H1 (cell line): Measurements from ENCODE around the gene ADAM22. TPM values are rescaled to one million over a fixed set of nuclear protein-coding genes. Genes with fewer than 3 reads are reported as not detected.

Experiments
- CTCF ChIA-PET: fragments of 300-600 bp; sonication (Branson Sonifier 250); formaldehyde crosslinking; loops from one replicate; lab custom pipeline; 2021; ENCODE audit not compliant: partially characterized antibody; lab: Charles Lee
- POLR2A ChIA-PET: fragments of 300-600 bp; sonication (Branson Sonifier 250); formaldehyde crosslinking; loops from one replicate; lab custom pipeline; 2021; ENCODE audit warnings: inconsistent platforms; ENCODE audit not compliant: partially characterized antibody; lab: Charles Lee
- DNase-seq, 2 experiments: peaks; one replicate each; pipeline versions ENCODE4 v3.0.0 to v3.0.0-alpha.2; 2010 to 2022; ENCODE audit warnings: low spot score in 2 of 2, low read depth in 1 of 2, mixed read lengths in 1 of 2
- FAIRE-seq: peaks from 2 replicates; lab custom pipeline; 2011; peaks lifted over from hg19 to GRCh38; lab: Jason Lieb, UNC
- H2AFZ ChIP-seq: 2 replicates; pipeline ENCODE4 v1.8.1; 2012; ENCODE audit warnings: low read length, inconsistent platforms
- H2AK5ac ChIP-seq: 2 replicates; pipeline ENCODE4 v1.6.1; 2013; ENCODE audit warnings: low read depth, low read length
- H2BK120ac ChIP-seq: replicated peaks from 2 replicates; pipeline ENCODE3; 2013; ENCODE audit warnings: low read depth, low read length, inconsistent platforms
- H2BK12ac ChIP-seq: 2 replicates; pipeline ENCODE4 v1.6.1; 2013; ENCODE audit warnings: low read depth, low read length
- H2BK15ac ChIP-seq: 2 replicates; pipeline ENCODE4 v1.6.1; 2013; ENCODE audit warnings: low read length
- H2BK20ac ChIP-seq: 2 replicates; pipeline ENCODE4 v1.6.1; 2013; ENCODE audit warnings: low read length
- H2BK5ac ChIP-seq: 2 replicates; pipeline ENCODE4 v1.6.1; 2013; ENCODE audit warnings: low read depth, low read length
- H3K14ac ChIP-seq: 2 replicates; pipeline ENCODE4 v1.6.1; 2013; ENCODE audit warnings: inconsistent platforms; ENCODE audit not compliant: insufficient read length
- H3K18ac ChIP-seq: 2 replicates; pipeline ENCODE4 v1.6.1; 2013; ENCODE audit warnings: low read length; ENCODE audit errors: extremely low read depth
- H3K23ac ChIP-seq: 2 replicates; pipeline ENCODE4 v1.6.1; 2013; ENCODE audit warnings: inconsistent platforms; ENCODE audit not compliant: insufficient read length
- H3K23me2 ChIP-seq: 2 replicates; pipeline ENCODE4 v1.6.1; 2013; ENCODE audit warnings: low read depth, low read length
- H3K27ac ChIP-seq: 2 replicates; pipeline ENCODE4 v1.6.1; 2011; ENCODE audit warnings: low read depth, low read length, inconsistent platforms
- H3K27me3 ChIP-seq, 4 experiments: replicated peaks in 1 of 4; 1 replicate in 1 of 4; 2 replicates in 3 of 4; pipeline versions ENCODE4 v1.6.1 to v1.8.1; 2011 to 2013; ENCODE audit warnings: low read length in 3 of 4, mild to moderate bottlenecking in 3 of 4, inconsistent platforms in 2 of 4, mixed read lengths in 2 of 4, moderate library complexity in 1 of 4; ENCODE audit not compliant: control insufficient read depth in 3 of 4, insufficient read depth in 3 of 4; ENCODE audit errors: extremely low read depth in 1 of 4
- H3K36me3 ChIP-seq, 4 experiments: 2 replicates each; pipeline versions ENCODE4 v1.6.1 to v1.8.1; 2011 to 2013; ENCODE audit warnings: mild to moderate bottlenecking in 4 of 4, low read length in 3 of 4, moderate library complexity in 2 of 4, control low read depth in 1 of 4, inconsistent platforms in 1 of 4; ENCODE audit not compliant: insufficient read depth in 4 of 4, control insufficient read depth in 2 of 4
- H3K4ac ChIP-seq: replicated peaks from 2 replicates; pipeline ENCODE3; 2013; ENCODE audit warnings: low read length, low read depth, mixed read lengths, inconsistent platforms; ENCODE audit not compliant: insufficient read length
- H3K4me1 ChIP-seq, 4 experiments: replicated peaks in 1 of 4; 1 replicate in 1 of 4; 2 replicates in 3 of 4; pipeline versions ENCODE4 v1.6.1 to v1.8.1; 2011 to 2013; ENCODE audit warnings: low read length in 3 of 4, inconsistent platforms in 2 of 4, mixed read lengths in 1 of 4; ENCODE audit not compliant: insufficient read depth in 4 of 4, control insufficient read depth in 3 of 4
- H3K4me2 ChIP-seq, 2 experiments: 2 replicates each; pipeline versions ENCODE4 v1.6.1 to v1.8.1; 2011 to 2013; ENCODE audit warnings: low read depth in 2 of 2, low read length in 2 of 2, control low read depth in 1 of 2, inconsistent platforms in 1 of 2, mild to moderate bottlenecking in 1 of 2; ENCODE audit not compliant: insufficient read depth in 1 of 2
- H3K4me3 ChIP-seq, 4 experiments: fragments of 200-600, 300-600 bp in 1 of 4; sonication (generic), shearing (Covaris generic), sonication (Bioruptor Twin) in 1 of 4; 2 replicates each; pipeline versions ENCODE4 v1.5.1 to v1.8.1; 2011 to 2016; ENCODE audit warnings: low read length in 4 of 4, low read depth in 3 of 4, control low read depth in 2 of 4, inconsistent platforms in 2 of 4, mild to moderate bottlenecking in 2 of 4, mixed read lengths in 1 of 4, moderate library complexity in 1 of 4; ENCODE audit not compliant: insufficient read depth in 2 of 4; ENCODE audit errors: extremely low read depth in 1 of 4
- H3K56ac ChIP-seq: replicated peaks from 2 replicates; pipeline ENCODE3; 2013; ENCODE audit warnings: low read depth, mild to moderate bottlenecking, mixed read lengths, low read length, inconsistent platforms; ENCODE audit not compliant: insufficient read length
- H3K79me1 ChIP-seq: 2 replicates; pipeline ENCODE4 v1.6.1; 2013; ENCODE audit warnings: low read depth, low read length, control low read depth
- H3K79me2 ChIP-seq, 2 experiments: 2 replicates each; pipeline versions ENCODE4 v1.6.1 to v1.8.1; 2012 to 2013; ENCODE audit warnings: low read length in 2 of 2, mild to moderate bottlenecking in 2 of 2, inconsistent platforms in 1 of 2; ENCODE audit not compliant: insufficient read depth in 2 of 2, control insufficient read depth in 1 of 2
- H3K9ac ChIP-seq, 4 experiments: replicated peaks in 1 of 4; 1 replicate in 1 of 4; 2 replicates in 3 of 4; pipeline versions ENCODE4 v1.6.1 to v1.8.1; 2011 to 2013; ENCODE audit warnings: low read depth in 3 of 4, low read length in 3 of 4, control low read depth in 2 of 4, mild to moderate bottlenecking in 2 of 4, moderate library complexity in 2 of 4, inconsistent platforms in 1 of 4; ENCODE audit errors: extremely low read depth in 1 of 4
- H3K9me3 ChIP-seq, 2 experiments: 2 replicates each; pipeline versions ENCODE4 v1.6.1 to v1.8.1; 2012 to 2013; ENCODE audit warnings: mild to moderate bottlenecking in 2 of 2, moderate library complexity in 2 of 2, control low read depth in 1 of 2, inconsistent platforms in 1 of 2, low read depth in 1 of 2, low read length in 1 of 2, mixed read lengths in 1 of 2; ENCODE audit not compliant: insufficient read depth in 2 of 2
- H4K20me1 ChIP-seq, 2 experiments: replicated peaks in 1 of 2; 2 replicates each; pipeline versions ENCODE3 to v1.8.1; 2011 to 2013; ENCODE audit warnings: inconsistent platforms in 2 of 2, low read length in 2 of 2, mild to moderate bottlenecking in 1 of 2; ENCODE audit not compliant: insufficient read depth in 2 of 2, control insufficient read depth in 1 of 2
- H4K5ac ChIP-seq: 2 replicates; pipeline ENCODE4 v1.6.1; 2013; ENCODE audit warnings: low read length, low read depth, mixed read lengths, inconsistent platforms; ENCODE audit not compliant: insufficient read length
- H4K8ac ChIP-seq: 2 replicates; pipeline ENCODE4 v1.8.0; 2013; ENCODE audit warnings: mild to moderate bottlenecking, moderate library complexity, low read length, inconsistent platforms; ENCODE audit not compliant: insufficient read depth; ENCODE audit errors: extremely low read depth
- H4K91ac ChIP-seq: replicated peaks from 2 replicates; pipeline ENCODE3; 2013; ENCODE audit warnings: low read length, mixed read lengths, inconsistent platforms; ENCODE audit not compliant: insufficient read length
- E2F6 ChIP-seq: IDR thresholded peaks from 2 replicates; pipeline ENCODE4 v1.6.1; 2012; ENCODE audit warnings: inconsistent platforms
- GTF2F1 ChIP-seq: IDR thresholded peaks from 2 replicates; pipeline ENCODE4 v1.6.1; 2012; ENCODE audit warnings: low read depth, low read length, improper control_type of control experiment, borderline replicate concordance
- WGBS, 2 experiments: shearing (Covaris generic) in 1 of 2; methylation state at CpG; one replicate each; pipeline versions ENCODE4 v1.1.6 to v1.1.7; 2013 to 2015; ENCODE audit warnings: low lambda C conversion rate in 2 of 2, mixed read lengths in 2 of 2, inconsistent platforms in 1 of 2, low coverage in 1 of 2, missing lambda C conversion rate in 1 of 2; ENCODE audit not compliant: insufficient replicate concordance in 2 of 2, insufficient coverage in 1 of 2, insufficient read length in 1 of 2; ENCODE audit errors: extremely low coverage in 1 of 2, missing lambda C conversion rate in 1 of 2; 5-methylcytosine and 5-hydroxymethylcytosine counted together
- polyA plus RNA-seq, 7 experiments: library from polyadenylated mRNA; depleted of rRNA in 3 of 7; stranded (reverse) in 5 of 7; unstranded in 2 of 7; fragments of >200 nt in 5 of 7; fragments of 200-250 nt in 2 of 7; gene quantifications; 1 replicate in 5 of 7; 2 replicates in 1 of 7; 4 replicates in 1 of 7; pipeline versions ENCODE4 v1.2.1 to v1.2.3, GENCODE V29; 2011 to 2013; ENCODE audit warnings: missing spikeins in 2 of 7, mixed read lengths in 2 of 7
- total RNA-seq: library from RNA; stranded (reverse); fragmentation: NEBNext Ultra II Directional; extraction: Animal tissue kit (Norgen Biotek cat#: 25700); gene quantifications from 2 replicates; pipeline ENCODE4 v1.2.1, GENCODE V29; 2021

Gene ADAM22
- total and polyA plus RNA-seq, 2 of the 8 experiments (the other 6 are each of a cell fraction or from before 2014, with no cell fraction given) = 4.6 to 21.4 TPM

GRCh38 chr7:87899255-87899654, 34.8 kb upstream of the ADAM22 start:
- Histone ChIP-seq H2BK120ac (no peak overlapping the region), H3K4me2 (no peak overlapping the region), H4K5ac (no peak overlapping the region), H3K14ac (no peak overlapping the region), H3K27ac (no peak overlapping the region), H2BK12ac (no peak overlapping the region), H3K4me3 (no peak overlapping the region), H4K20me1 (peaks cover 0 to 3% of the 10 kb centered on the region in 2 experiments), H2AFZ (no peak overlapping the region), H3K4me1 (no peaks in the 10 kb centered on the region), H4K8ac (no peak overlapping the region), H3K79me1 (peaks cover 2% of the 10 kb centered on the region; the same call in 1 of the 2 replicates), H4K91ac (no peak overlapping the region), H3K9ac (no peak overlapping the region), H2BK20ac (no peak overlapping the region), H3K4ac (no peak overlapping the region), H2AK5ac (no peak overlapping the region), H2BK5ac (no peak overlapping the region), H3K79me2 (peaks cover 0 to 7% of the 10 kb centered on the region in 2 experiments; a peak in 1 of 4 replicates), H3K27me3 (no peaks in the 10 kb centered on the region), H3K23me2 (no peaks in the 10 kb centered on the region; the same call in 1 of the 2 replicates), H3K36me3 (peaks cover 0 to 72% (median 18%) of the 10 kb centered on the region in 4 experiments; a peak in 5 of 8 replicates), H3K56ac (no peak overlapping the region), H3K23ac (no peak overlapping the region), H2BK15ac (no peak overlapping the region), H3K18ac (no peak overlapping the region), H3K9me3 (no peaks in the 10 kb centered on the region)
- ChIA-PET CTCF (no interaction called here), POLR2A (no interaction called here)
- 98% methylated on average over 2 of the region's 2 CpGs; no CpG with 5 or more reads in 1 of the 2 experiments for WGBS, 2 experiments
- no peak for FAIRE-seq
- no peak for DNase-seq
- TF ChIP-seq GTF2F1 (no peak), E2F6 (no peak)
